Mesothelial cell of epicardium (in vitro differentiated cells): Measurements from ENCODE around the gene TANGO6. TPM values are rescaled to one million over a fixed set of nuclear protein-coding genes. Genes with fewer than 3 reads are reported as not detected.

Experiments used
- DNase-seq, 2 experiments: peaks; one replicate each; pipeline ENCODE4 v3.0.0; 2021; ENCODE audit warnings: low spot score in 2 of 2; ENCODE audit not compliant: unreplicated experiment in 2 of 2
- H3K27ac Mint-ChIP-seq: 2 replicates; pipeline ENCODE4 v1.8.0; 2021; ENCODE audit warnings: mixed read lengths
- H3K27me3 Mint-ChIP-seq: 2 replicates; pipeline ENCODE4 v1.8.0; 2021; ENCODE audit warnings: low read depth, mixed read lengths
- H3K36me3 Mint-ChIP-seq: 2 replicates; pipeline ENCODE4 v1.8.0; 2021; ENCODE audit warnings: mixed read lengths
- H3K4me1 Mint-ChIP-seq: 2 replicates; pipeline ENCODE4 v1.8.0; 2021; ENCODE audit warnings: mixed read lengths
- H3K4me3 Mint-ChIP-seq: 2 replicates; pipeline ENCODE4 v1.8.0; 2021; ENCODE audit warnings: mild to moderate bottlenecking, moderate library complexity, mixed read lengths
- H3K9me3 Mint-ChIP-seq: 2 replicates; pipeline ENCODE4 v1.8.0; 2021; ENCODE audit warnings: mixed read lengths
- total RNA-seq: library from RNA; stranded (reverse); gene quantifications from 3 replicates; pipeline ENCODE4 v1.2.1, GENCODE V29; 2021
- TF ChIP-seq, protein P1 (sequence below): fragments of 200-600 bp; sonication (generic); IDR thresholded peaks from one replicate; pipeline ENCODE4 v1.5.0; 2021; ENCODE audit warnings: antibody characterized with exemption; ENCODE audit not compliant: unreplicated experiment

TANGO6 gene
- total RNA-seq, 1 donor from 2014 or later: 12.8 TPM

DNA sequence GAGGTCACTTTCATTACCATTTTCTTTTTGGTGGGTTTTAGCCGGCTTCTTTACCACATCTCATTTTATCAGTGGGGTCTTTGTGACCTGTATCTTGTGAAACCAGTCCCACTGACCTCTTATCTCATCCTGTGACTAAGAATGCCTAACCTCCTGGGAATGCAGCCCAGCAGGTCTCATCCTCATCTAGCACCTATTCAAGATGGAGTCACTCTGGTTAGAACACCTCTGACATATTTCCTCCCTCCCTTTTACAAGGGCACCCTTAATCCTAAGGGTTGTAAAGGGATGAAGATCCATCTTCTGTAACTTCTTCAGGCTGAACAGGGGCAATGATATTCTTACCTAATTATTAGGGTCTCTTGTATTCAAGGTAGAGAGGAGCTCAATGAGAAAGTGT, 154.2 kb downstream of the TANGO6 start:
- TF ChIP-seq, protein P1, sequence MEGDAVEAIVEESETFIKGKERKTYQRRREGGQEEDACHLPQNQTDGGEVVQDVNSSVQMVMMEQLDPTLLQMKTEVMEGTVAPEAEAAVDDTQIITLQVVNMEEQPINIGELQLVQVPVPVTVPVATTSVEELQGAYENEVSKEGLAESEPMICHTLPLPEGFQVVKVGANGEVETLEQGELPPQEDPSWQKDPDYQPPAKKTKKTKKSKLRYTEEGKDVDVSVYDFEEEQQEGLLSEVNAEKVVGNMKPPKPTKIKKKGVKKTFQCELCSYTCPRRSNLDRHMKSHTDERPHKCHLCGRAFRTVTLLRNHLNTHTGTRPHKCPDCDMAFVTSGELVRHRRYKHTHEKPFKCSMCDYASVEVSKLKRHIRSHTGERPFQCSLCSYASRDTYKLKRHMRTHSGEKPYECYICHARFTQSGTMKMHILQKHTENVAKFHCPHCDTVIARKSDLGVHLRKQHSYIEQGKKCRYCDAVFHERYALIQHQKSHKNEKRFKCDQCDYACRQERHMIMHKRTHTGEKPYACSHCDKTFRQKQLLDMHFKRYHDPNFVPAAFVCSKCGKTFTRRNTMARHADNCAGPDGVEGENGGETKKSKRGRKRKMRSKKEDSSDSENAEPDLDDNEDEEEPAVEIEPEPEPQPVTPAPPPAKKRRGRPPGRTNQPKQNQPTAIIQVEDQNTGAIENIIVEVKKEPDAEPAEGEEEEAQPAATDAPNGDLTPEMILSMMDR: no peak
- DNase-seq: no peak
- Mint-ChIP-seq H3K9me3 (peaks cover 15% of the 10 kb centered on the region), H3K4me1 (peaks cover 4% of the 10 kb centered on the region), H3K36me3 (peaks cover 11% of the 10 kb centered on the region), H3K4me3 (no peak overlapping the region), H3K27ac (no peak overlapping the region), H3K27me3 (no peaks in the 10 kb centered on the region)

DNA sequence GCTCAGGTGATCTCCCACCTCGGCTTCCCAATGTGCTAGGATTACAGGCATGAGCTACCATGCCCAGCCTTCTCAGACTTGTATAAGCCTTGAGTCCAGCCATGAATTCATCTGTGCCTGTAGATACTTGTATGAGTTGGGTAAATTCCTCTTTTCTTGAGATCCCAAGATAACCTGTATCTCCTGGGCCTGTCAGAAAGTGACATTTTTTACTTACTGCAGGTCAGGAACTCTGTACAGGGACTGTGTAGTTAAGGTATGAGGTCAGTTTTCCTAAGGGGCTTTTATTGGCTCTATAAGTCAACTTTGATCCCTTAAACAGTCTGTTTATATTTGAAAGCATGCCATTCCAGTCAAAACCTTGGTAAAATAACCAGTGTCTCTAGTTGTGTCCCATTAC, 155.8 kb downstream of the TANGO6 start:
- Mint-ChIP-seq H3K36me3 (peaks cover 17% of the 10 kb centered on the region), H3K4me1 (peaks cover 4% of the 10 kb centered on the region), H3K4me3 (no peak overlapping the region), H3K27me3 (no peaks in the 10 kb centered on the region), H3K9me3 (peaks cover 25% of the 10 kb centered on the region), H3K27ac (no peak overlapping the region)
- no peak for DNase-seq
- TF ChIP-seq, protein P1: no peak

DNA sequence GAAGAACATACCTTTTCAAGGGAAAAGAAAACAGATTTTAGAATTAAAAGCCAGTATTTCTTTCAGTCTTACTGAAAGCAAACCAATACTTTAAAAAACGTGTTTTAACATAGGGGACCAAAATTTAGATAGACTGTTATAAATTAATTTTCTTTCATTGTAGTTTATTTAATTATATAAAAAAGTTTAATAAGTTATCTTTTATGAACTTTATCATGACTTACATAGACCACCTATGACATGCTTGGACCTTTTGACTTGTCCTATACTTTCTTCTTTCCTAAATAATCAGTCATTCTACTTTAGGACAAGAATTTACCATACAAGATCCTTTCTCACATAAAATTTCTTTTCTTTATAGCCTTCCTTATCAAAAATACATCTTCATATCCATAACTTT, 160.2 kb downstream of the TANGO6 start:
- Mint-ChIP-seq H3K27me3 (no peaks in the 10 kb centered on the region), H3K4me1 (no peaks in the 10 kb centered on the region), H3K27ac (no peak overlapping the region), H3K4me3 (no peak overlapping the region), H3K36me3 (peaks cover 17% of the 10 kb centered on the region), H3K9me3 (peaks cover 33% of the 10 kb centered on the region)
- TF ChIP-seq, protein P1: no peak
- DNase-seq: no peak

DNA sequence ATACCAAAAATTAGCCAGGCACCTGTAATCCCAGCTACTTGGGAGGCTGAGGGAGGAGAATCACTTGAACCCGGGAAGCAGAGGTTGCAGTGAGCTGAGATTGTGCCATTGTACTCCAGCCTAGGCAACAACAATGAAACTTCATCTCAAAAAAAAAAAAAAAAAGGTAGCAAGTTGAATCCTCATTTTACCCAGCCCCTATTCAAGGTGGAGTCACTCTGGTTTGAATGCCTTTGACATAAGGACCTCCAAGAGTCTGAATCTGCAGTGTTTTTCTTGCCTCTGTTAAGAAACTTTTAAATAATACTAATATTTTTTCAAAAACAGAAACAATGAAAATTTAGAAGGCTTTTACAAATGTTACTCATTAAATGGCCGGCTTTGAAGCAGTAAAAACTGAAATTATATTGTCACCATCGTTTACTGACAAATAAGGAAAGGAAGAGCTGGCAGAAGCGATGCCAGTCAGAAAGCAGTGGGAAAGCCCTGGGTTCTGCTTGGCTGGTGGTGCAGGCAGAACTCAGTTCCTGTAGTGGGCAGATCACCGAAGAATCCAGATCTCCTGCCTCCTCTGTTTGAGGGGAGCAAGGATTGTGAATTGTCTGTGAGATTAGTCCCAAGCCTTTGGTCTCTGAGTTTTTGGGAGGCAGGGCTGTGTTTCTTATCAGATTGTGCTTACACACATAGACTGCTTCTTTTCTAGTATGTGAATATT, 162.5 kb downstream of the TANGO6 start:
- H3K27me3 Mint-ChIP-seq: no peaks in the 10 kb centered on the region
- H3K9me3 Mint-ChIP-seq: peaks cover 33% of the 10 kb centered on the region
- no peak overlapping the region for H3K27ac Mint-ChIP-seq
- TF ChIP-seq, protein P1: no peak
- no peak overlapping the region for H3K4me3 Mint-ChIP-seq
- no peaks in the 10 kb centered on the region for H3K4me1 Mint-ChIP-seq
- no peak for DNase-seq
- H3K36me3 Mint-ChIP-seq: peaks cover 17% of the 10 kb centered on the region

DNA sequence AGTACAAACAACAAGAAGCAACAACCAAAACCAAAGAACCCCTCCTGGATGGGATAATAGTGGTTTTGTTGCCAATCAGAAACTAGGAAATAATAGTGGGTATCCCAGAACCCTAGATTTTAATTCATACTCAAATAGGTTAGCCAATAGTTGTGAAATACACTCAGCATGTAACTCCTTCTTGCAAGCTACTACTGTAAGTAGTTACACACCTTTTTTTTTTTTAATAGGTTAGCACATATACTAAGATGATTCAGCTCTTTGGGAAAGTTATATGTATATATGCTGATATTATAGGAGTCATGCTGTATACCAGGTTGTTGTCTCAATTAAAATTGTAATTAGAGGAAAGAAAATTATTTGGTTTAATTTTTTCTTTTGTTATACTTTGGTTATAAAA, 169.6 kb downstream of the TANGO6 start:
- Mint-ChIP-seq H3K4me3 (no peak overlapping the region), H3K27ac (no peak overlapping the region), H3K4me1 (peaks cover 3% of the 10 kb centered on the region), H3K36me3 (no peaks in the 10 kb centered on the region), H3K27me3 (no peaks in the 10 kb centered on the region), H3K9me3 (no peaks in the 10 kb centered on the region)
- no peak for DNase-seq
- TF ChIP-seq, protein P1: no peak
